HEK293 (cell line): Measurements from ENCODE around the gene PIP4K2A.

Experiments
- CTCF ChIA-PET: fragments of 350-600 bp; formaldehyde crosslinking; extraction: SDS; loops from one replicate; lab custom pipeline; 2021; ENCODE audit warnings: antibody characterized with exemption; lab: Yijun Ruan, JAX
- POLR2A ChIA-PET: fragments of 300-600 bp; formaldehyde crosslinking; extraction: SDS; loops from one replicate; lab custom pipeline; 2020; ENCODE audit warnings: antibody characterized with exemption, inconsistent platforms; lab: Yijun Ruan, JAX
- H3K27ac ChIP-seq: fragments of 200-500 bp; sonication (Bioruptor generic); 2 replicates; pipeline ENCODE4 v1.5.1; 2014; ENCODE audit warnings: low read depth, low read length, control low read depth, inconsistent platforms; ENCODE audit errors: extremely low read depth
- H3K36me3 ChIP-seq, 2 experiments: fragments of 200-500 bp in 1 of 2; sonication (Bioruptor generic) in 1 of 2; 1 replicate in 1 of 2; 2 replicates in 1 of 2; pipeline ENCODE4 v1.5.1; 2014 to 2017; ENCODE audit warnings: inconsistent platforms in 2 of 2, low read length in 2 of 2; ENCODE audit not compliant: control insufficient read depth in 2 of 2, insufficient read depth in 1 of 2
- H3K4me1 ChIP-seq: fragments of 200-500 bp; sonication (Bioruptor generic); 2 replicates; pipeline ENCODE4 v1.5.1; 2014; ENCODE audit warnings: mild to moderate bottlenecking, low read length, inconsistent platforms; ENCODE audit not compliant: control insufficient read depth, insufficient read depth
- H3K4me3 ChIP-seq: 2 replicates; pipeline ENCODE4 v1.5.1; 2011; ENCODE audit warnings: low read depth, mild to moderate bottlenecking, control low read depth, low read length, moderate library complexity
- H3K9me3 ChIP-seq: fragments of 200-500 bp; sonication (Bioruptor generic); 2 replicates; pipeline ENCODE4 v1.5.1; 2014; ENCODE audit warnings: low read depth, low read length, inconsistent platforms; ENCODE audit not compliant: control insufficient read depth, insufficient read depth
- BCL6B ChIP-seq: fragments of 450-650 bp; formaldehyde crosslinking; IDR thresholded peaks from 2 replicates; pipeline ENCODE4 v1.5.1; 2017; ENCODE audit warnings: missing biosample characterization, missing genetic modification characterization
- KLF10 ChIP-seq: fragments of 450-650 bp; IDR thresholded peaks from 2 replicates; pipeline ENCODE4 v1.5.1; 2018; ENCODE audit warnings: missing biosample characterization, mild to moderate bottlenecking, missing genetic modification characterization
- OVOL3 ChIP-seq: fragments of 450-650 bp; formaldehyde crosslinking; IDR thresholded peaks from 2 replicates; pipeline ENCODE4 v1.5.1; 2016; ENCODE audit warnings: missing biosample characterization, missing genetic modification characterization
- SETDB1 ChIP-seq: IDR thresholded peaks from one replicate; pipeline ENCODE4 v1.6.1; 2017; ENCODE audit warnings: mild to moderate bottlenecking, low read length, moderate library complexity, mixed read lengths; ENCODE audit not compliant: insufficient read length
- TRIM28 ChIP-seq: IDR thresholded peaks from 2 replicates; pipeline ENCODE4 v1.6.1; 2011; ENCODE audit warnings: low read length, control low read depth, borderline replicate concordance
- ZNF112 ChIP-seq: fragments of 450-650 bp; formaldehyde crosslinking; IDR thresholded peaks from 2 replicates; pipeline ENCODE4 v1.5.0; 2017; ENCODE audit warnings: missing biosample characterization, missing genetic modification characterization
- ZNF148 ChIP-seq: fragments of 450-650 bp; formaldehyde crosslinking; IDR thresholded peaks from 2 replicates; pipeline ENCODE4 v1.5.0; 2017; ENCODE audit warnings: missing biosample characterization, missing genetic modification characterization, borderline replicate concordance
- ZNF18 ChIP-seq: fragments of 450-650 bp; formaldehyde crosslinking; IDR thresholded peaks from 2 replicates; pipeline ENCODE4 v1.5.1; 2016; ENCODE audit warnings: missing biosample characterization, missing genetic modification characterization
- ZNF239 ChIP-seq: fragments of 450-650 bp; formaldehyde crosslinking; IDR thresholded peaks from 2 replicates; pipeline ENCODE4 v1.5.1; 2016; ENCODE audit warnings: missing biosample characterization, missing genetic modification characterization
- ZNF248 ChIP-seq: fragments of 450-650 bp; formaldehyde crosslinking; IDR thresholded peaks from 2 replicates; pipeline ENCODE4 v1.5.1; 2017; ENCODE audit warnings: missing biosample characterization, missing genetic modification characterization
- ZNF324 ChIP-seq: fragments of 450-650 bp; formaldehyde crosslinking; IDR thresholded peaks from 2 replicates; pipeline ENCODE4 v1.5.1; 2016; ENCODE audit warnings: missing biosample characterization, missing genetic modification characterization
- ZNF341 ChIP-seq: fragments of 450-650 bp; formaldehyde crosslinking; IDR thresholded peaks from 2 replicates; pipeline ENCODE4; 2016; ENCODE audit warnings: low read depth, missing biosample characterization, missing genetic modification characterization
- ZNF366 ChIP-seq: fragments of 450-650 bp; formaldehyde crosslinking; conservative IDR thresholded peaks from 2 replicates; pipeline ENCODE4 v1.5.1; 2016; ENCODE audit warnings: missing biosample characterization, missing genetic modification characterization
- ZNF473 ChIP-seq: fragments of 450-650 bp; formaldehyde crosslinking; IDR thresholded peaks from 2 replicates; pipeline ENCODE4 v1.5.1; 2017; ENCODE audit warnings: missing biosample characterization, missing genetic modification characterization
- ZNF513 ChIP-seq: fragments of 450-650 bp; IDR thresholded peaks from 2 replicates; pipeline ENCODE4 v1.5.1; 2018; ENCODE audit warnings: missing biosample characterization, missing genetic modification characterization
- ZNF664 ChIP-seq: fragments of 450-650 bp; formaldehyde crosslinking; IDR thresholded peaks from 2 replicates; pipeline ENCODE4 v1.5.1; 2016; ENCODE audit warnings: missing biosample characterization, missing genetic modification characterization
- ZSCAN23 ChIP-seq: fragments of 450-650 bp; formaldehyde crosslinking; IDR thresholded peaks from 2 replicates; pipeline ENCODE4 v1.5.1; 2016; ENCODE audit warnings: missing biosample characterization, missing genetic modification characterization

PIP4K2A gene

GRCh38 chr10:22753786-22754185, 39.4 kb upstream of the PIP4K2A start:
- no peaks in the 10 kb centered on the region for H3K36me3 ChIP-seq
- ChIA-PET CTCF (no interaction called here), POLR2A (no interaction called here)
- H3K4me1 ChIP-seq: no peaks in the 10 kb centered on the region
- no peak overlapping the region for H3K27ac ChIP-seq
- TF ChIP-seq ZNF18 (tag by site-specific recombination) (no peak), BCL6B (tag by site-specific recombination) (no peak), ZNF248 (tag by site-specific recombination) (no peak), ZNF324 (tag by site-specific recombination) (no peak), ZNF513 (no peak), ZNF112 (no peak), ZNF148 (no peak), OVOL3 (tag by site-specific recombination) (no peak), ZNF341 (tag by site-specific recombination) (no peak), TRIM28 (no peak), SETDB1 (no peak), ZNF366 (tag by site-specific recombination) (no peak), ZNF473 (no peak), ZSCAN23 (tag by site-specific recombination) (no peak), ZNF239 (tag by site-specific recombination) (no peak)
- H3K4me3 ChIP-seq: no peak overlapping the region
- no peaks in the 10 kb centered on the region for H3K9me3 ChIP-seq

- ChIA-PET POLR2A (no interaction called here), CTCF (interaction anchor here (0.6 kb wide), 1 partner anchor 498 kb away, joined by 6 read pairs; no protein-coding TSS in a partner anchor)
- Histone ChIP-seq H3K4me1 (no peaks in the 10 kb centered on the region), H3K27ac (no peak overlapping the region), H3K9me3 (no peaks in the 10 kb centered on the region), H3K36me3 (no peaks in the 10 kb centered on the region), H3K4me3 (no peak overlapping the region)
- TF ChIP-seq KLF10 (tag by site-specific recombination) (no peak), ZNF664 (tag by site-specific recombination) (no peak)
Observed at GRCh38 chr10:22752272-22752889, 38.0 kb upstream of the PIP4K2A start.
